ENCODE measurements around the gene MACROD2.
"Not testable (repeated sequence)": the region's sequence is repeated elsewhere in the genome, so short reads cannot be mapped to it uniquely, and the experiment has no call there.

The MACROD2 gene

GRCh38 chr20:14981486-14981885 lies 986.2 kb downstream of the MACROD2 start:
- not testable (repeated sequence) for DNase-seq

- DNase-seq = not testable (repeated sequence)
Measured at GRCh38 chr20:14982324-14982723, 987.0 kb downstream of the MACROD2 start.

GRCh38 chr20:14984305-14984704 lies 989.0 kb downstream of the MACROD2 start:
- no peak for DNase-seq

DNA sequence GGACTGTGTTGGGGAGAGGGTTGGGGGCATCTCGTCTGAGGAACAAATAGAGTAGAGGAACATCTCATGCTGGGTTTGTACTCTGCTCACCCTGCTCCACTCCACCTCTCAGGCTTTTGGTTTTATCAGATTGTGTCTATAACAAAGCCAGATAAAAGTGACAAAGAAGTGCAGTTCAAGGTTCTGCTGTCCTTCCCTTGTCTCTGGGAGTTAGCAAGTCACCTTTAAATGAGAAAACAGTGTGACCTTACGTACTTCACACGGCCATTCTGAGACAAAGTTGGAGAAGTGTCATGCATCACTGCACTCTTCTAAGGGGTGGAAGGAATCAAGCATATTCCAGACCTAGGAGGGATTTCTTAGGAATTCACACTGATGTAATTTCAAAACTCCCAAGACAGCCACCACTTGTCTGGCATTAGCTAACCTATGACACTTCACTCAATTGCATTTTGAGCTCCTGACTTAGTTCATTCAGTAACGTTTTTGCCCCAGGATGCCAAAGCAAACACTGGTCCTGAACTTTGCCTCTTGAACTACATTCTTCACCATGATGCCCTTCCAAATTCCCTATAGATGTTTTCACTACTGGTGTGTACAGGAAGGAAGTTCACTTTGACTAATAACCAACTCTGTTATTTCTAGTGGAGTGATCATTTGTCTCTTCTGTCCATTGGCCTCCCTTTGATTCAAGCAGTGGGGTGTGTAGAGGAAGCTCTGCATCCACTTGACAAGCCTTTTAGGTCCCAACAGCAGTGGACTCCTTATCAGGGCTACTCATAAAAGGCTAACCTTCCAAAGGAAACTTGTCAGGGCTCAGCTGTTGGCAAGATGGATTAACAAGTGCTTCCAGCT lies 989.7 kb downstream of the MACROD2 start:
- no peak for DNase-seq

DNA sequence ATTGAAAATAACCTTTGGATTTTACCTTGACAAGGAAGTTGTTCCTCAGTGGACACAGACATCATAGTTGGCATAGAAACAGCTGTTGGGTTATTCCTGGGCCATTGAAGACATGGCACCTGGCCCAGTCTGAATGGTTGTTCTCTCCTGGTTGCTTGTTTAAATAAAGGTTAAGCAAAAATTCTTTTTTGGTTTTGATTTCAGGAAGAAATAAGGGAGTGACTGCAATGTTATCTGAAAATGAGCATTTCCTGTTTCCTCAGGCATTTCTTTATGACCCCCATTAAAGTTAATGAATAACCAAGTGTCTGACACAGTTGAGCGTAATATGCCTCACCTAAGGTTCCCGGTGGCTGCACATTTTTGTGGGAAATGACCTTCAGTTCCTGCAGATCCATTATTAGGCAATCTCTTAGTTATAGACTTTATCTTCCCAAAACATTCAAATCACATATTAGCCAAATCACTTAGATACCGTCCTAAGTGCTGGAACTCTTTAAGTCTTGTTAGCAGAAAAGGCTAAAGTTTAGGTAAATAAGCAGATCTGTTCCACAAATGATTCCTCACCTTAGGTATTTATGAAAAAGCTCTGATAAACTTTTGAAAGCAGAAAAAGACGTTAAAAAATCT lies 990.8 kb downstream of the MACROD2 start:
- no peak for DNase-seq

DNA sequence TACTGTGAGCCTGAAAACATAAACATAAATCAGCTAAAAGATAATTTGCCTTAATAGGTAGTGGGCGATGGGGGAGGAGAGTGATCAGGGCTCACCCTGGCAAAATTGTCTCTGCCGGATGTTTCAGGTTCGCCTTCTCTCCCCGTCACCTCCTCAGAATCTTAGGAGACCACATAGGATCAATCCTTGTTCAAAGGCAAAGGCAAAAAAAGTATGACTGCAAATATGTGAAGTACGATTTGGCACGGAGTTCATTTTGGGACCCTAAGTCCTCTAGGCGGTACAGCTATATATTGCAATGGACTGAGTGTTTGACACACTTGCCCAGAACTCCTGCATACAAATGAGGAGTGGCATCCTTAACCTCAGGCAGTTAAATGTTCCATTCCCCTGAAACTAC lies 991.3 kb downstream of the MACROD2 start:
- no peak for DNase-seq

DNA sequence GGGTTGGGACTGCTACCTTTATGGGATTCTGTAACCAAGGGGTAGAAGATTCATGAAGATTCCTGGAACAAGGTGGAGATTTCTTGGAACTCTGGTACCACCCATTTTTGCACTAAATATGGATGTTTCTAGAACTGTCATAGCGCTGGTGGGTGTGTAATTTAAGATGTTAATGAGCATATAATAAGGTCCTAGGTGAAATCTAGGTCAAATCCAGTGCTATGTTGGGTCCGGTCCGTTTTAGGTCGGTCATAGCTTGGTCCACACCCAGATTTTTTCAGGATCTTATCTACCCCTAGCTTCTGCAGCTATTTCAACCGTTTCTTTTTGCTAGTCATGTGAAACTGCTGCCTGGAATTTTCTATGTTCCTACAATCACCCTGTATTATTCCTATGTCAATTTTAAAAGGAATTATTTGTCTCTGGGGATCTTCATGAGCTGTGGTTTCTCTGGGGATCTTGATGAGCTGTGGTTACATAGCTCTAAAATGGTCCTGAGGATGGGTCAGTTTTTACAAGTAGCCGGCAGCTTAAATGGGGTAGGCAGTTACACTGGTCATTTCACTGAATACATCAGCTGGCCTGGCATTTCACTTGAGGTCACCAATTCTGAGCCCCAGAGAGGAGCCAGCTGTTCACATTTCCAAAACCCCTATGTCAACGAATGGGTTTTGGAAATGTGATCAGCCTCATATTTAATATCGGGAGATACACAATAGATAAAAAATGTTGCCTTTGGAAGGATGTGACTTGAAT lies 994.4 kb downstream of the MACROD2 start:
- no peak for DNase-seq

DNA sequence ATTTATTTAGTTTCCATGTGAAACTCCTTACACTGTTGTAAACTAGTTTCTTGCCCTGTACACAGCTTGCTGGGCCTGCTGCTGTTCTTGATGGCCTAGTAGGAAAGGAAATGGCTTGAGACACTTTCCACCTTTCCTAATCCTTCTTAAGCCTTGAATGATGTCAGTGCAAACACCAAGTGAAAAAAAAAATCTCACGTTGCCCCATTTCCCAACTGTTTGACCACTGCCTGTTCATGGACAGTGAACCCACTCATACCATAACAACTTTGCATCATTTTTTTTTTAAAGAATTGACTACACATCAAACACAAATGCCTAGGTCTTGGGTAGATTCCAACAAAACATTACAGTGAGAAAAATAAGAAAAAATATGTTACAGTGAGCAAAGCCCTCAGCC lies 995.7 kb downstream of the MACROD2 start:
- DNase-seq = no peak

DNA sequence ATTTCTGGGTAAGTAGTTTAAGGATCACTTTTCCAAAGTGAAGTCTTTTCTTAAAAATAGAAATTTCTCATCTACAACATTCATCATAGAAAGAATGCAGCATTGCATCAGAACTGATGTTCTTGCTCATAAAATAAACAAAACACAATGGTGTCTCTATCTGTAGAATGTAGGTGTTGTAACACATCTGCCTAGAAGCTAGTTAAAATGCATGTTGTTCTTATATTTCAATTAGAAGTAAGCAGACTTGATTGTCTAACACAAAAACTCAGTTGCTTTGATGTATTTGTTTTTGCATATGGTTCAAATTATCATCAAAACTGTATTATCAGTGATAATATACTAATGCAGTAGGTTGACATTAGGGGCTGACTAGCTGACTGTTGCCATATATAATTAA lies 996.8 kb downstream of the MACROD2 start:
- no peak for DNase-seq

DNA sequence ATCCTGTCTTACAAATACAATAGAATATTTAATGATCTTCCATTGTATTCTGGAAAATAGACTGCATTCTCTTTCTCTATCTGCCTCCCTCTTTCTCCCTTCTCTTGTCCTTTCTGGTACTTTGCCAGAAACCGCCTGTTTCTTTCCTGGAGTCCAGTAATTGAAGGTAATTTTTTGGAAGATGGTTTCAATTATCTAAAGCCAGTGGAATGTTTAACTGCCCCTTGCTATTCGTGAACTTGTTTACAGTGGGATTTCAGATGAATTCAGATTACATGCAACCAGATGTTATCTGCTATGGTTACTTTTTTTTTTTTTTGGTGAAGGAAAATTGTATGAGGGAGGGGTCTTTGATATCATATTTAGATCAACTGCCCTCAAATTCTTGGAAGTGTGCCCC lies 997.6 kb downstream of the MACROD2 start:
- DNase-seq = no peak

DNA sequence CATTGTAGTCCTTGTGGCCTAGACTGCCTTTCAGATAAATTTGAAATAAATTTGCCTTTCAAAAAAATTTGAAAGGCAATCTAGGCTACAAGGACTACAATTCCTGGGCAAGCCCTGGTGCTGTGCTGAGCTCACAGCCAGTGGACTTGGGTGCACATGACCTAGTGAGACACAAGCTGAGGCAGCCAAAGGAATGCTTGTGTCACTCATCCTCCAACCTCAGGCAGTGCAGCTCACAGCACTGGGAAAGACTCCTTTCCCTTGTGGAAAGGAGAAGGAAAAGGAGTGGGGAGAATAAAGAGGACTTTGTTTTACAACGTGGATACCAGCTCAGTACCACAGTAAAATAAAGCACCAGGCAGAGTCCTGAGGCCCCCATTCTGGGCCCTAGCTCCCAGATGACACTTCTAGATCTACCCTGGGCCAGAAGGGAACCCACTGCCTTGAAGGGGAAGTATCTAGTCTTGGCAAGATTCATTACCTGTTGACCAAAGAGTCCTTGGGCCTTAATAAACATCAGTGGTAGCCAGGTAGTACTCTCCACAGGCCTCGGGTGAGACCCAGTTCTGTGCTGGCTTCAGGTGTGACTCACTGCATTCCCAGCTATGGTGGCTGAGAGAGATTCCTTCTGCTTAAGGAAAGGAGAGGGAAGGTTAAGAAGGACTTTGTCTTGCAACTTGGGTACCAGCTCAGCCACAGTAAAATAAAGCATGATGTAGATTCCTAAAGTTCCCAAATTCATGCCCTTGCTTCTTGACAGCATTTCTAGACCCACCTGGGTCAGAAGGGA lies 1001.8 kb downstream of the MACROD2 start:
- no peak for DNase-seq

GRCh38 chr20:14997791-14998190 lies 1002.5 kb downstream of the MACROD2 start:
- no peak for DNase-seq

DNA sequence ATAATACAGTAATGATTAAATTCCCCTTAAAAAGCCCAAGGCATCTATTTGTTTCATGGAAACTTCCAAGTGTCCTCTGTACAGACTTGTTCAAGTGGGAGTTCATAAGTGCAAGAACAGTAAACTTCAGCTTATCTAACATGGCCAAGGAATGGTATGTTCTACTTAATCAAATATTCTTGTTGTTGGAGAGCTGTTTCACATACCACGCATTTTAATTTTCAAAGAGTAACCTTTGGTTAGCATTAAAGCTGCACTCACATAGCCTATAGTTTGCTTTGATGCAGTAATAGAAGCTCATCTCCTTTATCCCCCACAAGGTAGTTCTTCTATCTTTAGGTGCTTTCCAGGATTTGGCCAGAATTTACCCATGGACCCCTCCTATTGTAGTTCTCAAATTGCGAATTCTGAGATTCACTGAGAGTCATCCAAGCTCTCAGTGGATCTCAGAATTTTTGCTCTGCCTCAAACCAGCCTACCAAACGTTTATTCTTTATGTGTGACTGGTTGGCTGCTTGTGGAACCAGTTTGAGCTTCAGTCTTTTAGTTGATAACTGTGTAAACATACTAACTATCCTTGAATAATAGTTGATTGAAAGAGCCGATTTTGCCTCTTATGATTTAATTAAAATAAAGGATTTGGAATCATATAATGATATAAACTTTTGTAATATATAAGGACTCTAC lies 1010.1 kb downstream of the MACROD2 start:
- no peak for DNase-seq

GRCh38 chr20:15011631-15012030 lies 1016.3 kb downstream of the MACROD2 start:
- DNase-seq = no peak

DNA sequence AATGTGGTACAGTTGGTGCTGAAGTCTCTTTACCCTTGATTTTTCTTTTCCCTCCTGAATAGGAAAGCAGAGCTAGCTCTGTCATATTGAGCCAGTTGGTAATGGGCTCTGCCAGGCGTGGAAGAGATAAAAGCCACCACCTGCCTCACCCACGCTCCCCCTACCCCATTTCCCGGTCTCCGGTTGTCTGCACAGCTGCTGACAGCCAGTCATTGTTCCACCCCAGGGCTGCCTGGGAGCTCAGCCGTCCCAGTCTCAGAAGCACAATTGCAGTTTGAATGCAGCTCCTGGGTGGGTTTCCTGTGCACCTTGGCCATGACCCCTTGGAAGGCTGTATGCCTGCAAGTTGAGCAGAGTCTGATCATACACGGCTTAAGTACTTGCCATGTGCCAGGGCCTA lies 1017.2 kb downstream of the MACROD2 start:
- no peak for DNase-seq

DNA sequence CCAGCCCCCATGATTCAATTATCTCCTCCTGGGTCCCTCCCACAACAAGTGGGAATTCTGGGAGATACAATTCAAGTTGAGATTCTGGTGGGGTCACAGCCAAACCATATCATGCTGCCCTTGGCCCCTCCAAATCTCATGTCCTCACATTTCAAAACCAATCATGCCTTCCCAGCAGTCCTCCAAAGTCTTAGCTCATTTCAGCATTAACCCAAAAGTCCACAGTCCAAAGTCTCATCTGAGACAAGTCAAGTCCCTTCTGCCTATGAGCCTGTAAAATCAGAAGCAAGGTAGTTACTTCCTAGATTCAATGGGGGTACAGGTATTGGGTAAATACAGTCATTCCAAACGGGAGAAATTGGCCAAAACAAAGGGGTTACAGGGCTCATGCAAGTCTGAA lies 1021.6 kb downstream of the MACROD2 start:
- DNase-seq = not testable (repeated sequence)

DNA sequence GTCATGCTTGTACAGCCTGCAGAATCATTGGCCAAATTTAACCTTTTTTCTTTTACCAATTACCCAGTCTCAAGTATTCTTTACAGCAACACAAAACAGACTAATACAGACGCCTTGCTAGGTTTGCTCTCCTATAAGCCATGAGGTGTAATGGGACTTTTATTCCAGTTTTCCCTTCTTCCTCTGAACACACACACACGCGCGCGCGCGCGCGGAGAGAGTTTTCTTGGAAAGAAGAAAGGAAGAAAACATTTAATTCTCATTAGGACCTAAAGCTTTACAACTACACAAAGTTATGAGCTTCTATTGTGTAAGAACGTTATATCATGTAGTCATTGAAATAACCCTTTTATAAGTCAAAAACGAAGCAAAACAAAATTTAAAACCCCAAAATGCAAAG lies 1023.6 kb downstream of the MACROD2 start:
- no peak for DNase-seq

DNA sequence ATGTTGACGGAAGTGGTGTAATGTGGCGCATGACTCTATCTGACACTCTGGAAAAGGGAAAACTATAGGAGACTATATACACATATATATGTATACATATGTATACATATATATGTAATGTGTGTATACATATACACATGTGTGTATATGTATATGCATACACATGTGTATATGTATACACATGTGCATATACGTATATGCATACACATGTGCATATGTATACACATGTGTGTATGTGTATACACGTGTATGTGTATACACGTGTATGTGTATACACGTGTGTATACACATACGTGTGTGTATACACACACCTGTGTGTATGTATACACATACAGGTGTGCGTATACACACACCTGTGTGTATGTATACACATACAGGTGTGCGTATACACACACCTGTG lies 1025.5 kb downstream of the MACROD2 start:
- DNase-seq = no peak

GRCh38 chr20:15022921-15023320 lies 1027.6 kb downstream of the MACROD2 start:
- no peak for DNase-seq

- DNase-seq = no peak
Measured at GRCh38 chr20:15026759-15027158, 1031.4 kb downstream of the MACROD2 start.

DNA sequence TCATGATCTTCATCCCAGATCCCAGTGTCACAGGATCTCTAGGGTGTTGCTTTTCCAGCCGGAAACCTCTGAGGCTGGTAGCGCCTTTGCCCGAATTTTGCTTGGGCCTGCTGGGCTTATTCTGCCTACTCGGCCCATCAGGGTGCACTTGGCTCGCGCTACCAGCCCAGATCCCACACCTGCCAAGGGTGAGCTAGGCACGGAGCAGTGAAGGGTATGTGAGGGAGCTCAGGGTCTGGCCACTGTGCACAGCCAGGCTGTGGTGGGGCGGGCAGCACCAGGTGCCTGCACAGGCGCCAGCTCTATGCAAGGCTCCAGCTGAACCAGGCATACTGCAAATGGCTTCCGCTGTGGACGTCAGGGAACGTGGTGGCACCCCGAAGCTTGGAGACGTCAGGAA lies 1035.5 kb downstream of the MACROD2 start:
- no peak for DNase-seq

Measured in stimulated activated CD8-positive, alpha-beta memory T cell treated with anti-CD3 and anti-CD28 coated beads, Interleukin-4, amount 100 ng/mL, for 48 hours (primary cell).